ENCODE measurements around the gene LMBR1. TPM values are rescaled to one million over a fixed set of nuclear protein-coding genes. Genes with fewer than 3 reads are reported as not detected.

LMBR1 gene
- polyA plus RNA-seq, 1 experiment = 5.3 TPM

- no peaks in the 10 kb centered on the region for H3K27me3 ChIP-seq (ENCODE audit: control insufficient read depth, insufficient read depth, low read length)
- TF ChIP-seq CTCF (IDR thresholded peaks at IDR 0.05; ENCODE audit: insufficient read depth, low read depth, low read length) = no peak
- ChIA-PET POLR2A (interaction anchor here (0.6 kb wide), 1 partner anchor 142 kb away, joined by 6 read pairs; the partner anchor contains the start of gene LMBR1), CTCF (no interaction called here)
- H3K4me3 ChIP-seq (ENCODE audit: low read depth, low read length) = no peak overlapping the region
- peak; percentile 17 for DNase-seq (ENCODE audit: low read depth)
- H3K36me3 ChIP-seq (ENCODE audit: control insufficient read depth, insufficient read depth, low read length) = no peaks in the 10 kb centered on the region
Measured at GRCh38 chr7:156751319-156751718, 141.7 kb downstream of the LMBR1 start.

- DNase-seq (ENCODE audit: low read depth) = no peak
- Histone ChIP-seq H3K27me3 (ENCODE audit: control insufficient read depth, insufficient read depth, low read length) (no peaks in the 10 kb centered on the region), H3K36me3 (ENCODE audit: control insufficient read depth, insufficient read depth, low read length) (no peaks in the 10 kb centered on the region), H3K4me3 (ENCODE audit: low read depth, low read length) (no peak overlapping the region)
- POLR2A ChIA-PET = no interaction called here
- no peak for TF ChIP-seq CTCF (IDR thresholded peaks at IDR 0.05; ENCODE audit: insufficient read depth, low read depth, low read length)
- CTCF ChIA-PET = interaction anchor here (0.9 to 1.6 kb wide), 3 partner anchors 12 to 952 kb away, joined by 3 read pairs; no protein-coding TSS in a partner anchor
Measured at GRCh38 chr7:156747718-156748117, 145.3 kb downstream of the LMBR1 start.

- CTCF ChIA-PET = interaction anchor here (0.9 kb wide), 1 partner anchor 951 kb away, joined by 3 read pairs; no protein-coding TSS in a partner anchor
- Histone ChIP-seq H3K4me3 (ENCODE audit: low read depth, low read length) (no peak overlapping the region), H3K27me3 (ENCODE audit: control insufficient read depth, insufficient read depth, low read length) (no peaks in the 10 kb centered on the region), H3K36me3 (ENCODE audit: control insufficient read depth, insufficient read depth, low read length) (no peaks in the 10 kb centered on the region)
- POLR2A ChIA-PET = interaction anchor here (0.6 kb wide), 1 partner anchor 94 kb away, joined by 5 read pairs; no protein-coding TSS in a partner anchor
- DNase-seq (ENCODE audit: low read depth) = no peak
- TF ChIP-seq CTCF (IDR thresholded peaks at IDR 0.05; ENCODE audit: insufficient read depth, low read depth, low read length) = no peak
Measured at GRCh38 chr7:156746891-156747290, 146.1 kb downstream of the LMBR1 start.

GRCh38 chr7:156739596-156739995 lies 153.4 kb downstream of the LMBR1 start:
- ChIA-PET CTCF (no interaction called here), POLR2A (no interaction called here)
- no peaks in the 10 kb centered on the region for H3K27me3 ChIP-seq (ENCODE audit: control insufficient read depth, insufficient read depth, low read length)
- H3K36me3 ChIP-seq (ENCODE audit: control insufficient read depth, insufficient read depth, low read length) = no peaks in the 10 kb centered on the region
- no peak for TF ChIP-seq CTCF (IDR thresholded peaks at IDR 0.05; ENCODE audit: insufficient read depth, low read depth, low read length)
- H3K4me3 ChIP-seq (ENCODE audit: low read depth, low read length) = no peak overlapping the region
- DNase-seq (ENCODE audit: low read depth) = no peak

- TF ChIP-seq CTCF (IDR thresholded peaks at IDR 0.05; ENCODE audit: insufficient read depth, low read depth, low read length) = no peak
- no peak for DNase-seq (ENCODE audit: low read depth)
- H3K4me3 ChIP-seq (ENCODE audit: low read depth, low read length) = no peak overlapping the region
- H3K27me3 ChIP-seq (ENCODE audit: control insufficient read depth, insufficient read depth, low read length) = no peaks in the 10 kb centered on the region
- CTCF ChIA-PET = interaction anchor here (0.8 to 1.4 kb wide), 4 partner anchors 9 to 28 kb away, joined by 3 to 5 read pairs (median 4); no protein-coding TSS in a partner anchor
- POLR2A ChIA-PET = no interaction called here
- H3K36me3 ChIP-seq (ENCODE audit: control insufficient read depth, insufficient read depth, low read length) = no peaks in the 10 kb centered on the region
Measured at GRCh38 chr7:156735851-156736250, 157.1 kb downstream of the LMBR1 start.

All from BJ (cell line).